Measurements from ENCODE around the gene FOLH1.
"Not testable (repeated sequence)": the region's sequence is repeated elsewhere in the genome, so short reads cannot be mapped to it uniquely, and the experiment has no call there.

FOLH1 gene

DNA sequence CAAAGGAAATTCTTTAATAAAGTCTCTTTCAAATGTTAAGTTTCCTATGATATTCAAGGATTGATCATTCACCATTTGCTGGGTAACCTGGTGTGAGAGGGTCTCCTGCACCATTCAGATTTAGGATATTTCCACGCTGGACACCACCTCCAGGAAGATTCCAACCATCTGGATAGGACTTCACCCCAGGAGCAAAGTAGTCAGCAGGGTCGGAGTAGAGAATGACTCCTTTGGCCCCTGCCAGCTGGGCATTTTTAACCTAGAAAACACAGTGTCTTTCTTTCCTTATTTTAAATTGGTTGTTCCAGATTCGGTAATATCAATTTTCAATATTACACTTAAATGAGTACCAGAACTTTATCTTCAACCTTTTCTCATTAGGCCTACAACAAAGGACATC is 22.8 kb downstream of the FOLH1 start:
- not testable (repeated sequence) for H3K27ac ChIP-seq, H3K4me3 ChIP-seq

DNA sequence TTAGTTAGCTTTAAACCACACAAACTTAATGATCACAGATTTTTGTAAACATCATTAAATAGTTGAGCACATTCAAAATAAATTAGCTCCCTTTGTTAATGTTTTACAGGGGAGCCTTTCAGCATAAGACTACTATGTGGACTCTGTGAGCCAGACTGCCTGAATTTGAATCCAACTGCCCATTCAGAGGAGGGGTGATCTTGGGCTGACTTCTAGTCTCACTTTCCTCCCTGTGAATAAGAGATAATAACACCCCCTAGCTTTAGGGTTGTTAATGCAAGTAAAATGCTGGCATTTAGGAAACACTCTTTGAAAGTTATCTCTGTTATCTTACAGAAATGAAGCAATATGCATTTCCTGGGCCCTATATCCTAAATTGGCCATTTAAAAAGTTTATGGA is 23.6 kb downstream of the FOLH1 start:
- H3K4me3 ChIP-seq, H3K27ac ChIP-seq: not testable (repeated sequence)

GRCh38 chr11:49177936-49178335 is 30.5 kb downstream of the FOLH1 start:
- H3K27ac ChIP-seq = peak overlapping the region in 4 of 21 experiments; percentile 22 to 35 (median 32)
- not testable (repeated sequence) for H3K4me3 ChIP-seq

- H3K4me3 ChIP-seq, H3K27ac ChIP-seq: not testable (repeated sequence)
Measured at GRCh38 chr11:49175378-49175777, 33.0 kb downstream of the FOLH1 start.

DNA sequence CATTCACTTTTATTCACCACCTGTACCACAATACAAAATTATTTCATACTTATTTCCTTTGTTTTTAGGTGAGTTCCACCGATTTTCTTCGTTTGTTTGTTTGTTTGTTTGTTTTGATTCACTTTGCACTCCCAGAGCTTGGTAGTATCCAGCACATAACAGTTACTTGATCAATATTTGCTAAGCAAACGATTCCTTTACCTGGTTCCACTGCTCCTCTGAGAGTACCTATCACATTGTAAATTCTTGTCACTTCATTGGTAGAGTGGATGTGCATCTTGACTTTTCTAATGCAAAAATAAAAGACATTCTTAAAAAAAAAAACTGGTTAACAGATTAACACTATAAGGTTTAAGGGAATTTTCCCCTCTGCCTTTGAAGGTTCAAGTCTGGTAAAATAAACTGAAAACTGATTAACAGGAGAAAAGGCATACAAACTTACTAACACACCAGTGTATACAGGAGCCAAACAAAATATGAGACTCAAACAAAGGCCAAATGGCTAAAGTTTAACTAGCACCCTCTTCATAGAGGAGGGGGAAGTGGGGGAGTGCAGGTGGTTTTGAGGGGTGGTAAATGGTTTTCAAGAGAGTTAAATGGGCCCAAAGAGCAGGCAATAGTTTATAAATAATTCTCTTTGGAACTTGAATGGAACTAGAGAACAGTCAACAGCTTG is 33.6 kb downstream of the FOLH1 start:
- not testable (repeated sequence) for H3K27ac ChIP-seq, H3K4me3 ChIP-seq

GRCh38 chr11:49171613-49172012 is 36.8 kb downstream of the FOLH1 start:
- not testable (repeated sequence) for H3K4me3 ChIP-seq, H3K27ac ChIP-seq

- not testable (repeated sequence) for H3K27ac ChIP-seq, H3K4me3 ChIP-seq
Measured at GRCh38 chr11:49169579-49169978, 38.8 kb downstream of the FOLH1 start.

GRCh38 chr11:49168992-49169391 is 39.4 kb downstream of the FOLH1 start:
- not testable (repeated sequence) for H3K4me3 ChIP-seq, H3K27ac ChIP-seq

GRCh38 chr11:49151211-49151610 is 57.2 kb downstream of the FOLH1 start:
- H3K4me3 ChIP-seq = no peak overlapping the region

DNA sequence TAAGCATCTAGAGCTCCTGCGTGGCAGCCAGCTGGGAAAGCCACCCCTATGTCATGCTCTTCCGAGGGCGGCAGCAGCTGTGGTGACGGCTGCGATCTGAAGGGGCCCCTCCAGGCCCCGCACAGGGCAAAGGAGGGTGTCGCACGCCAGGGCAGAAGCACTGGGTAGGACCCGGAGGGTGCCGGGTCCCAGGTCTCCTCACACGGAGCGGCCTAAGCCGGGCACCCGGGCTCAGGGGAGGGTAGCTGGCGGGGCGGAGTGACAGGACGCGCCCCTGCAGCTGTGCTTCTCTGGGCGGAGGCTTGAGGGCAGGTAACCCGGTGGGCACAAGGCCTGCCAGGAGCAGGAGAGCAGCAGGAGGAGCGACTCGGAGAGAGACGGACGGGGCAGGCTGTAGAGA is 106.0 kb downstream of the FOLH1 start:
- H3K27ac ChIP-seq, H3K4me3 ChIP-seq: not testable (repeated sequence)

More at GRCh38 chr11:49151211-49151610, 57.2 kb downstream of the FOLH1 start:
- no peak overlapping the region for H3K27ac ChIP-seq

Measured in skin epidermis (tissue), 12 donors.